ENCODE data around the gene STMP1.

DNA sequence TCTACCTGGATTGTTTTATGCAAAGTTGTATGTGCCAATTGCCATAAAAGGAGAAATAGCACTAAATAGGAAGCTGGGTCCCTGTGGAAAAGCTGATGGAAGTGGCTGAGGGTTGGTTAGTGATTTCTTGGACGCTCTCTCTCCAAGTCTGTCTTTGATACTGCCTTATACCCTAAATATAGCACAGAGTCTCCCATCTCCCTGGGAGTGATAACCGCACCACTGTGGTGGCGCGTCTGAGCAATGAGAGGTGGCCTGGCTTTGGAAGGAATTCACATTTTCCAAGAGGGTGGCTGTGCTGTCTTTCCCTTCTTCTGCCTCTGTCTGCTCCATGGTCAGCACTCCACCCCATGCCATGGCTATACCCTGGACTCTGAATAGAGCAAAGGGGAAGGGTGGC is 31.2 kb downstream of the STMP1 start:
- TF ChIP-seq, protein P1, sequence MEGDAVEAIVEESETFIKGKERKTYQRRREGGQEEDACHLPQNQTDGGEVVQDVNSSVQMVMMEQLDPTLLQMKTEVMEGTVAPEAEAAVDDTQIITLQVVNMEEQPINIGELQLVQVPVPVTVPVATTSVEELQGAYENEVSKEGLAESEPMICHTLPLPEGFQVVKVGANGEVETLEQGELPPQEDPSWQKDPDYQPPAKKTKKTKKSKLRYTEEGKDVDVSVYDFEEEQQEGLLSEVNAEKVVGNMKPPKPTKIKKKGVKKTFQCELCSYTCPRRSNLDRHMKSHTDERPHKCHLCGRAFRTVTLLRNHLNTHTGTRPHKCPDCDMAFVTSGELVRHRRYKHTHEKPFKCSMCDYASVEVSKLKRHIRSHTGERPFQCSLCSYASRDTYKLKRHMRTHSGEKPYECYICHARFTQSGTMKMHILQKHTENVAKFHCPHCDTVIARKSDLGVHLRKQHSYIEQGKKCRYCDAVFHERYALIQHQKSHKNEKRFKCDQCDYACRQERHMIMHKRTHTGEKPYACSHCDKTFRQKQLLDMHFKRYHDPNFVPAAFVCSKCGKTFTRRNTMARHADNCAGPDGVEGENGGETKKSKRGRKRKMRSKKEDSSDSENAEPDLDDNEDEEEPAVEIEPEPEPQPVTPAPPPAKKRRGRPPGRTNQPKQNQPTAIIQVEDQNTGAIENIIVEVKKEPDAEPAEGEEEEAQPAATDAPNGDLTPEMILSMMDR (optimal IDR thresholded peaks at IDR 0.05 in 1 of 3, IDR thresholded peaks at IDR 0.05 in 1 of 3, conservative IDR thresholded peaks at IDR 0.05 in 1 of 3; ENCODE audit: extremely low read depth in 1 of 3, insufficient read depth in 2 of 3, low read length in 3 of 3): no peak
- no peak for TF ChIP-seq EZH2 (IDR thresholded peaks at IDR 0.05; ENCODE audit: low read length)

All from keratinocyte (primary cell).